ENCODE measurements around the gene BEND6.

- no peak for TF ChIP-seq POLR2AphosphoS5 (IDR thresholded peaks at IDR 0.05; ENCODE audit: low read length)
- TF ChIP-seq, protein P1, sequence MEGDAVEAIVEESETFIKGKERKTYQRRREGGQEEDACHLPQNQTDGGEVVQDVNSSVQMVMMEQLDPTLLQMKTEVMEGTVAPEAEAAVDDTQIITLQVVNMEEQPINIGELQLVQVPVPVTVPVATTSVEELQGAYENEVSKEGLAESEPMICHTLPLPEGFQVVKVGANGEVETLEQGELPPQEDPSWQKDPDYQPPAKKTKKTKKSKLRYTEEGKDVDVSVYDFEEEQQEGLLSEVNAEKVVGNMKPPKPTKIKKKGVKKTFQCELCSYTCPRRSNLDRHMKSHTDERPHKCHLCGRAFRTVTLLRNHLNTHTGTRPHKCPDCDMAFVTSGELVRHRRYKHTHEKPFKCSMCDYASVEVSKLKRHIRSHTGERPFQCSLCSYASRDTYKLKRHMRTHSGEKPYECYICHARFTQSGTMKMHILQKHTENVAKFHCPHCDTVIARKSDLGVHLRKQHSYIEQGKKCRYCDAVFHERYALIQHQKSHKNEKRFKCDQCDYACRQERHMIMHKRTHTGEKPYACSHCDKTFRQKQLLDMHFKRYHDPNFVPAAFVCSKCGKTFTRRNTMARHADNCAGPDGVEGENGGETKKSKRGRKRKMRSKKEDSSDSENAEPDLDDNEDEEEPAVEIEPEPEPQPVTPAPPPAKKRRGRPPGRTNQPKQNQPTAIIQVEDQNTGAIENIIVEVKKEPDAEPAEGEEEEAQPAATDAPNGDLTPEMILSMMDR (IDR thresholded peaks at IDR 0.05 in 2 of 3, conservative IDR thresholded peaks at IDR 0.05 in 1 of 3; ENCODE audit: control insufficient read depth in 2 of 3, extremely low read depth in 1 of 3, insufficient read depth in 1 of 3, low read depth in 3 of 3, low read length in 3 of 3), result no peak
- TF ChIP-seq RFX5 (IDR thresholded peaks at IDR 0.05; ENCODE audit: low read depth, low read length), result no peak
- TF ChIP-seq CBFB (IDR thresholded peaks at IDR 0.05; ENCODE audit: low read depth), result no peak
These were observed 108.9 kb downstream of the BEND6 start for GRCh38 chr6:57063847-57064246.
